Prostate gland (tissue), 2 donors: ENCODE results near the gene MRPS18A.

ENCODE experiments used
- CTCF ChIP-seq, 4 experiments: fragments of 200-600 bp in 2 of 4; fragments of 450-650 bp in 2 of 4; sonication (generic) in 2 of 4; IDR thresholded peaks; 1 replicate in 3 of 4; 2 replicates in 1 of 4; pipeline ENCODE4 v1.5.1; 2016 to 2019; ENCODE audit warnings: antibody characterized with exemption in 4 of 4, mild to moderate bottlenecking in 2 of 4, moderate library complexity in 2 of 4
- POLR2A ChIP-seq: fragments of 450-650 bp; IDR thresholded peaks from one replicate; pipeline ENCODE4 v1.6.1; 2016; ENCODE audit warnings: antibody characterized with exemption, mild to moderate bottlenecking
- POLR2AphosphoS5 ChIP-seq: sonication (generic); formaldehyde crosslinking; IDR thresholded peaks from one replicate; pipeline ENCODE4 v1.6.1; 2017; ENCODE audit warnings: antibody characterized with exemption

GRCh38 chr6:43695215-43695966, 7.8 kb upstream of the MRPS18A start:
- TF ChIP-seq CTCF (IDR thresholded peaks at IDR 0.05) = no peak
- TF ChIP-seq POLR2A = no peak
- no peak for TF ChIP-seq POLR2AphosphoS5
